GM12878 (cell line): ENCODE results near the gene ZFYVE21. TPM values are rescaled to one million over a fixed set of nuclear protein-coding genes. Genes with fewer than 3 reads are reported as not detected.

Experiments
- ATAC-seq: fragments of 200-7000 bp; cut with Tn5 transposase; 3 replicates; pipeline ENCODE4 v1.9.1; 2020; ENCODE audit warnings: mild to moderate bottlenecking, moderate library complexity
- BruUV-seq: library from RNA; stranded (reverse); fragments of 400-500 nt; replicated peaks from 2 replicates; lab custom pipeline; 2021; lab: Mats Ljungman, UMichigan
- CTCF ChIA-PET: fragments of 300-600 bp; sonication (Branson Sonifier 250); formaldehyde crosslinking; extraction: SDS; loops from one replicate; lab custom pipeline; 2021; ENCODE audit warnings: inconsistent platforms; lab: Yijun Ruan, JAX
- POLR2A ChIA-PET: fragments of 350-600 bp; formaldehyde crosslinking; extraction: SDS; loops from one replicate; lab custom pipeline; 2021; ENCODE audit warnings: inconsistent platforms; lab: Charles Lee
- RAD21 ChIA-PET: fragments of 300-600 bp; sonication (Branson Sonifier 250); formaldehyde crosslinking; loops from one replicate; lab custom pipeline; 2023; ENCODE audit warnings: antibody characterized with exemption; ENCODE audit not compliant: unreplicated experiment; lab: Charles Lee
- SMC1A ChIA-PET: fragments of 300-600 bp; sonication (Branson Sonifier 250); formaldehyde crosslinking; loops from one replicate; lab custom pipeline; 2023; ENCODE audit not compliant: unreplicated experiment, uncharacterized antibody; lab: Charles Lee
- DNase-seq: peaks from one replicate; pipeline ENCODE4 v3.0.0-alpha.2; 2011; ENCODE audit warnings: low read depth, low spot score
- FAIRE-seq: peaks from 3 replicates; lab custom pipeline; 2011; peaks lifted over from hg19 to GRCh38; lab: Jason Lieb, UNC
- H2AFZ ChIP-seq: 2 replicates; pipeline ENCODE4 v1.6.0; 2011; ENCODE audit warnings: low read depth, low read length, control low read depth; ENCODE audit not compliant: control insufficient read depth
- H3K27ac ChIP-seq: 2 replicates; pipeline ENCODE4 v1.5.1; 2011; ENCODE audit warnings: control low read depth; ENCODE audit not compliant: control insufficient read depth, insufficient read depth
- H3K27me3 ChIP-seq, 2 experiments: replicated peaks in 1 of 2; 2 replicates each; pipeline versions ENCODE4 v1.6.0 to v1.6.1; 2011; ENCODE audit warnings: low read length in 1 of 2; ENCODE audit not compliant: control insufficient read depth in 2 of 2, insufficient read depth in 2 of 2
- H3K36me3 ChIP-seq, 2 experiments: 2 replicates each; pipeline ENCODE4 v1.5.1; 2011; ENCODE audit warnings: low read length in 1 of 2; ENCODE audit not compliant: control insufficient read depth in 2 of 2, insufficient read depth in 2 of 2
- H3K4me1 ChIP-seq: 2 replicates; pipeline ENCODE4 v1.6.1; 2011; ENCODE audit warnings: mild to moderate bottlenecking, low read length, moderate library complexity, mixed read lengths; ENCODE audit not compliant: control insufficient read depth, insufficient read depth
- H3K4me2 ChIP-seq: 2 replicates; pipeline ENCODE4 v1.6.0; 2011; ENCODE audit warnings: control low read depth; ENCODE audit not compliant: control insufficient read depth, insufficient read depth
- H3K4me3 ChIP-seq: fragments of 200-600 bp; sonication (generic); 2 replicates; pipeline ENCODE4 v1.5.1; 2016
- H3K79me2 ChIP-seq: 2 replicates; pipeline ENCODE4 v1.6.0; 2011; ENCODE audit warnings: low read length; ENCODE audit not compliant: control insufficient read depth, insufficient read depth
- H3K9ac ChIP-seq: 2 replicates; pipeline ENCODE4 v1.8.0; 2011; ENCODE audit warnings: low read length, control low read depth, mixed read lengths; ENCODE audit not compliant: control insufficient read depth, insufficient read depth
- H3K9me3 ChIP-seq: replicated peaks from 3 replicates; pipeline ENCODE4 v1.5.1; 2011; ENCODE audit warnings: mild to moderate bottlenecking, low read length; ENCODE audit not compliant: control insufficient read depth, insufficient read depth
- H4K20me1 ChIP-seq: 2 replicates; pipeline ENCODE4 v1.6.0; 2011; ENCODE audit not compliant: control insufficient read depth, insufficient read depth
- BACH1 ChIP-seq: fragments of 450-650 bp; IDR thresholded peaks from 2 replicates; pipeline ENCODE4 v1.6.1; 2017; ENCODE audit warnings: mild to moderate bottlenecking, borderline replicate concordance
- MTA2 ChIP-seq: fragments of 450-650 bp; IDR thresholded peaks from 2 replicates; pipeline ENCODE4 v1.6.1; 2016; ENCODE audit warnings: low read depth, mild to moderate bottlenecking, moderate library complexity
- RAD21 ChIP-seq: IDR thresholded peaks from 2 replicates; pipeline ENCODE4 v1.6.1; 2011; ENCODE audit warnings: mild to moderate bottlenecking, low read depth, low read length, moderate library complexity; ENCODE audit not compliant: insufficient read depth
- USF2 ChIP-seq: IDR thresholded peaks from 2 replicates; pipeline ENCODE4 v1.6.1; 2011; ENCODE audit warnings: low read depth, low read length, improper control_type of control experiment, borderline replicate concordance
- WGBS: methylation state at CpG from one replicate; pipeline ENCODE4 v1.1.6; 2016; ENCODE audit warnings: low lambda C conversion rate; ENCODE audit not compliant: insufficient replicate concordance, insufficient coverage; ENCODE audit errors: missing lambda C conversion rate; 5-methylcytosine and 5-hydroxymethylcytosine counted together
- in situ Hi-C: fragments of 300-500 bp; cut with MboI; formaldehyde crosslinking; loops from 9 replicates; pipeline ENCODE4 v1.14.3; 2018; ENCODE audit warnings: mixed read lengths
- intact Hi-C: fragments of 100-400 bp; cut with micrococcal nuclease; formaldehyde crosslinking; loops from one replicate; pipeline ENCODE4 v1.14.2; 2022; ENCODE audit not compliant: unreplicated experiment
- polyA plus RNA-seq, 11 experiments: library from polyadenylated mRNA; depleted of rRNA in 4 of 11; unstranded in 6 of 11; stranded (reverse) in 5 of 11; fragments of >200 nt; fragmentation: Nextera tagmentation in 4 of 11; fragmentation: Illumina TruSeq in 1 of 11; extraction: Ambion mirVana in 4 of 11; extraction: Trizol in 1 of 11; gene quantifications; 1 replicate in 1 of 11; 2 replicates in 10 of 11; pipeline versions ENCODE4 v1.2.1 to v1.2.3, GENCODE V29; 2011 to 2016; ENCODE audit warnings: inconsistent platforms in 2 of 11, missing spikeins in 2 of 11, low read depth in 1 of 11
- total RNA-seq, 4 experiments: library from RNA; depleted of rRNA in 3 of 4; stranded (reverse); fragments of >200 nt in 3 of 4; fragmentation: Illumina TruSeq in 1 of 4; extraction: Trizol in 1 of 4; gene quantifications; 2 replicates each; pipeline versions ENCODE4 v1.2.1 to v1.2.3, GENCODE V29; 2013 to 2021
- TF ChIP-seq, protein P1 (sequence below): IDR thresholded peaks from 2 replicates; pipeline ENCODE4 v1.6.1; 2012; ENCODE audit warnings: improper control_type of control experiment, low read depth, low read length; ENCODE audit not compliant: insufficient replicate concordance
- TF ChIP-seq, protein P2 (sequence below): IDR thresholded peaks from 2 replicates; pipeline ENCODE4 v1.6.1; 2012; ENCODE audit warnings: mild to moderate bottlenecking, low read depth, low read length
- TF ChIP-seq, protein P3 (sequence below): fragments of 450-650 bp; IDR thresholded peaks from 2 replicates; pipeline ENCODE4 v1.6.1; 2017; ENCODE audit warnings: low read depth, mild to moderate bottlenecking, moderate library complexity

ZFYVE21 gene
- total and polyA plus RNA-seq, 10 of the 15 experiments (the other 5 are each of a cell fraction or from before 2014, with no cell fraction given), result 0.79 to 21.7 (median 13.8) TPM

- TF ChIP-seq, protein P1, sequence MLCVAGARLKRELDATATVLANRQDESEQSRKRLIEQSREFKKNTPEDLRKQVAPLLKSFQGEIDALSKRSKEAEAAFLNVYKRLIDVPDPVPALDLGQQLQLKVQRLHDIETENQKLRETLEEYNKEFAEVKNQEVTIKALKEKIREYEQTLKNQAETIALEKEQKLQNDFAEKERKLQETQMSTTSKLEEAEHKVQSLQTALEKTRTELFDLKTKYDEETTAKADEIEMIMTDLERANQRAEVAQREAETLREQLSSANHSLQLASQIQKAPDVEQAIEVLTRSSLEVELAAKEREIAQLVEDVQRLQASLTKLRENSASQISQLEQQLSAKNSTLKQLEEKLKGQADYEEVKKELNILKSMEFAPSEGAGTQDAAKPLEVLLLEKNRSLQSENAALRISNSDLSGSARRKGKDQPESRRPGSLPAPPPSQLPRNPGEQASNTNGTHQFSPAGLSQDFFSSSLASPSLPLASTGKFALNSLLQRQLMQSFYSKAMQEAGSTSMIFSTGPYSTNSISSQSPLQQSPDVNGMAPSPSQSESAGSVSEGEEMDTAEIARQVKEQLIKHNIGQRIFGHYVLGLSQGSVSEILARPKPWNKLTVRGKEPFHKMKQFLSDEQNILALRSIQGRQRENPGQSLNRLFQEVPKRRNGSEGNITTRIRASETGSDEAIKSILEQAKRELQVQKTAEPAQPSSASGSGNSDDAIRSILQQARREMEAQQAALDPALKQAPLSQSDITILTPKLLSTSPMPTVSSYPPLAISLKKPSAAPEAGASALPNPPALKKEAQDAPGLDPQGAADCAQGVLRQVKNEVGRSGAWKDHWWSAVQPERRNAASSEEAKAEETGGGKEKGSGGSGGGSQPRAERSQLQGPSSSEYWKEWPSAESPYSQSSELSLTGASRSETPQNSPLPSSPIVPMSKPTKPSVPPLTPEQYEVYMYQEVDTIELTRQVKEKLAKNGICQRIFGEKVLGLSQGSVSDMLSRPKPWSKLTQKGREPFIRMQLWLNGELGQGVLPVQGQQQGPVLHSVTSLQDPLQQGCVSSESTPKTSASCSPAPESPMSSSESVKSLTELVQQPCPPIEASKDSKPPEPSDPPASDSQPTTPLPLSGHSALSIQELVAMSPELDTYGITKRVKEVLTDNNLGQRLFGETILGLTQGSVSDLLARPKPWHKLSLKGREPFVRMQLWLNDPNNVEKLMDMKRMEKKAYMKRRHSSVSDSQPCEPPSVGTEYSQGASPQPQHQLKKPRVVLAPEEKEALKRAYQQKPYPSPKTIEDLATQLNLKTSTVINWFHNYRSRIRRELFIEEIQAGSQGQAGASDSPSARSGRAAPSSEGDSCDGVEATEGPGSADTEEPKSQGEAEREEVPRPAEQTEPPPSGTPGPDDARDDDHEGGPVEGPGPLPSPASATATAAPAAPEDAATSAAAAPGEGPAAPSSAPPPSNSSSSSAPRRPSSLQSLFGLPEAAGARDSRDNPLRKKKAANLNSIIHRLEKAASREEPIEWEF, result no peak
- no peak for TF ChIP-seq RAD21
- TF ChIP-seq, all 136 proteins: peak for 0
Measured at GRCh38 chr14:103671911-103672310, 43.7 kb upstream of the ZFYVE21 start (continued).

GRCh38 chr14:103675957-103676356 is 39.7 kb upstream of the ZFYVE21 start:
- in situ Hi-C loops, result no loop called here
- H3K9ac ChIP-seq, result no peak overlapping the region
- H3K79me2 ChIP-seq, result no peaks in the 10 kb centered on the region
- intact Hi-C loops, result no loop called here
- POLR2A ChIA-PET, result interaction anchor here (0.7 kb wide), 1 partner anchor 40 kb away, joined by 3 read pairs; the partner anchor contains the start of genes XRCC3 and ZFYVE21
- no peak for DNase-seq
- no peak for FAIRE-seq
- CTCF ChIA-PET, result interaction anchor here (1.0 kb wide), 1 partner anchor 62 kb away, joined by 3 read pairs; no protein-coding TSS in a partner anchor
- BruUV-seq, result no TSS peak
- no peak overlapping the region for H2AFZ ChIP-seq
- H4K20me1 ChIP-seq, result no peaks in the 10 kb centered on the region
- no peak for ATAC-seq
- 88% methylated on average over 8 of the region's 8 CpGs for WGBS
- no peak overlapping the region for H3K4me3 ChIP-seq
- H3K4me2 ChIP-seq, result no peak overlapping the region
- H3K27ac ChIP-seq, result no peak overlapping the region
- TF ChIP-seq, protein P2, sequence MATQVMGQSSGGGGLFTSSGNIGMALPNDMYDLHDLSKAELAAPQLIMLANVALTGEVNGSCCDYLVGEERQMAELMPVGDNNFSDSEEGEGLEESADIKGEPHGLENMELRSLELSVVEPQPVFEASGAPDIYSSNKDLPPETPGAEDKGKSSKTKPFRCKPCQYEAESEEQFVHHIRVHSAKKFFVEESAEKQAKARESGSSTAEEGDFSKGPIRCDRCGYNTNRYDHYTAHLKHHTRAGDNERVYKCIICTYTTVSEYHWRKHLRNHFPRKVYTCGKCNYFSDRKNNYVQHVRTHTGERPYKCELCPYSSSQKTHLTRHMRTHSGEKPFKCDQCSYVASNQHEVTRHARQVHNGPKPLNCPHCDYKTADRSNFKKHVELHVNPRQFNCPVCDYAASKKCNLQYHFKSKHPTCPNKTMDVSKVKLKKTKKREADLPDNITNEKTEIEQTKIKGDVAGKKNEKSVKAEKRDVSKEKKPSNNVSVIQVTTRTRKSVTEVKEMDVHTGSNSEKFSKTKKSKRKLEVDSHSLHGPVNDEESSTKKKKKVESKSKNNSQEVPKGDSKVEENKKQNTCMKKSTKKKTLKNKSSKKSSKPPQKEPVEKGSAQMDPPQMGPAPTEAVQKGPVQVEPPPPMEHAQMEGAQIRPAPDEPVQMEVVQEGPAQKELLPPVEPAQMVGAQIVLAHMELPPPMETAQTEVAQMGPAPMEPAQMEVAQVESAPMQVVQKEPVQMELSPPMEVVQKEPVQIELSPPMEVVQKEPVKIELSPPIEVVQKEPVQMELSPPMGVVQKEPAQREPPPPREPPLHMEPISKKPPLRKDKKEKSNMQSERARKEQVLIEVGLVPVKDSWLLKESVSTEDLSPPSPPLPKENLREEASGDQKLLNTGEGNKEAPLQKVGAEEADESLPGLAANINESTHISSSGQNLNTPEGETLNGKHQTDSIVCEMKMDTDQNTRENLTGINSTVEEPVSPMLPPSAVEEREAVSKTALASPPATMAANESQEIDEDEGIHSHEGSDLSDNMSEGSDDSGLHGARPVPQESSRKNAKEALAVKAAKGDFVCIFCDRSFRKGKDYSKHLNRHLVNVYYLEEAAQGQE, result no peak
- no peak for TF ChIP-seq USF2
- TF ChIP-seq, protein P3, sequence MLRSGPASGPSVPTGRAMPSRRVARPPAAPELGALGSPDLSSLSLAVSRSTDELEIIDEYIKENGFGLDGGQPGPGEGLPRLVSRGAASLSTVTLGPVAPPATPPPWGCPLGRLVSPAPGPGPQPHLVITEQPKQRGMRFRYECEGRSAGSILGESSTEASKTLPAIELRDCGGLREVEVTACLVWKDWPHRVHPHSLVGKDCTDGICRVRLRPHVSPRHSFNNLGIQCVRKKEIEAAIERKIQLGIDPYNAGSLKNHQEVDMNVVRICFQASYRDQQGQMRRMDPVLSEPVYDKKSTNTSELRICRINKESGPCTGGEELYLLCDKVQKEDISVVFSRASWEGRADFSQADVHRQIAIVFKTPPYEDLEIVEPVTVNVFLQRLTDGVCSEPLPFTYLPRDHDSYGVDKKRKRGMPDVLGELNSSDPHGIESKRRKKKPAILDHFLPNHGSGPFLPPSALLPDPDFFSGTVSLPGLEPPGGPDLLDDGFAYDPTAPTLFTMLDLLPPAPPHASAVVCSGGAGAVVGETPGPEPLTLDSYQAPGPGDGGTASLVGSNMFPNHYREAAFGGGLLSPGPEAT, result no peak
- no peak for TF ChIP-seq BACH1
- TF ChIP-seq MTA2, result no peak
- H3K9me3 ChIP-seq, result no peaks in the 10 kb centered on the region
- peaks cover 23 to 33% of the 10 kb centered on the region in 2 experiments for H3K36me3 ChIP-seq
- no peaks in the 10 kb centered on the region for H3K27me3 ChIP-seq
- RAD21 ChIA-PET, result no interaction called here
- no peaks in the 10 kb centered on the region for H3K4me1 ChIP-seq
- SMC1A ChIA-PET, result no interaction called here
